Cardiac atrium fibroblast (primary cell): Measurements from ENCODE around the gene CHTF18. TPM values are rescaled to one million over a fixed set of nuclear protein-coding genes. Genes with fewer than 3 reads are reported as not detected.

Source experiments
- total RNA-seq: library from RNA; depleted of rRNA; stranded (reverse); fragments of >200 nt; gene quantifications from 2 replicates; pipeline ENCODE4 v1.2.3, GENCODE V29; 2015

The CHTF18 gene
- total RNA-seq, result 16.6 and 22.0 TPM in 2 replicates

GRCh38 chr16:788399-789126 lies at the start of gene CHTF18:
Gene CHTF18 (plus strand): TSS chr16:788620. CDS start chr16:788685, 65 bp downstream.

DNA sequence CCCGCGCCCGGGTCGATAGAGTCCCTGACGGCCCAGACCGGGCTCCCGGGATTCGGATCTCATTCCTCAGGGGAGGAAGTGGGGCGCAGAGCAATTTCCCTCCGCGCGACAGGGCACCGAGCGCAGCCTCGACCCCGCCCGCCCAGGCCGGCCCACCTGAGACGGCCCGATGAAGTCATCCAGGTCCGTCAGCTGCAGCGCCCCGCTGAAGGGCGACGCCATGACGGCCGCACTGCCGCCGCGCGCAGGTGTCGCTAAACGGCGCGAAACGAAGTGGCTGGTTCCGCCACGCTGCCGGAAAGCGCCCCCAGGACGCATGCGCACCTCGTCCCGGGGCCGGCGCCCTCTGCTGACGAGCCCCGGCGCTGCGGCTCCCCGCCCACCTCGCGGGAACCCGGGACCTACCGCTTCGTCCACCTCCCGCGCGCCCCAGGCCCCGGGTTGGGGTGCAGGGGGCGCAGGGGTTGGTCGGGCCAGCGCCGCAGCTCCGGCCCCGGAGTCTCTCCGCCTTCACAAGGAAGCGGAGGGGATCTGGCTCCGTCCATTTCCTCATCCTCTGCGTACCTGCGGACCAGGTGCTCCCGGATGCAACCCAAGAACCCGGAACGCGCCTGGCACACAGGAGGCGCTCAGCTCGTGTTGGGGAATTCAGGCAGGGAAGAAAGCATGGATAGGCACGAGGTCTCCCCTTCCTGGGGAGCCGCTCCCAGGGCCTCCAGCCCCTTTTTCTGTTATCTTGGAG lies 47.5 kb upstream of the CHTF18 start, which contains the start of gene CIAO3:
CIAO3 (minus strand) TSS at position 234 of the 742 bp plus-strand sequence; CDS start at position 222, 12 bp downstream.

GRCh38 chr16:760545-761343 lies 27.7 kb upstream of the CHTF18 start, which contains the start of gene MSLN:
Gene MSLN (plus strand): TSS chr16:760734. CDS start chr16:762681, 1,947 bp downstream.

DNA sequence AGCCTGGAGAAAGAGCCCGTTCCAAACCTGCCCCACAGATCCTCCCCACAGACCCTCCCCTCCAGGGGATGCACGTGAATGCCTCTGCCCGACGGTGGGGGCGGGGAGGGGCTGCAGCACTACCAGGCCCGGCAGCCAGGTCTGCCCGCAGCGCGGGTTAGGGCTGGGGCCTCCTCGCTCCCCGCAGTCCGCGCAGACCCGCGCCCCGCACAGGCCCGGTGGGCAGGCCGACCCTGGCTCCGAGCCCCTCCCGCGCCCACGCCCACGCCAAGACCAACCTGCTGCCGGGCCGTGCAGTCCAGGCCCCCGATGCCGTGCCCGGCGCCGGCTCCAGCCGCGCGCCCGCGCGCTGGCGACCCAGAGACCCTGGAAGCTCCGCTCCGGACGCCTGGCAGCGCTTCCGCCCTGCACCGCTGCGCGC lies 432 bp upstream of the CHTF18 start, which contains the start of gene RPUSD1:
RPUSD1 (minus strand) TSS at position 404 of the 421 bp plus-strand sequence. CDS start 644 bp downstream, outside the sequence.

GRCh38 chr16:799948-800833 lies 11.8 kb downstream of the CHTF18 start, which contains the start of gene GNG13:
Gene GNG13 (minus strand): TSS chr16:800734. CDS start chr16:799077, 1,657 bp downstream.

Other genes starting within 250 kb of the CHTF18 start
- gene PRR35, start 228.2 kb upstream of the CHTF18 start, total RNA-seq, result not detected in 2 replicates
- 2.2 and 6.5 TPM in 2 replicates for gene NHLRC4, start 221.6 kb upstream of the CHTF18 start, total RNA-seq
- 22.4 and 30.7 TPM in 2 replicates for gene PIGQ, start 218.7 kb upstream of the CHTF18 start, total RNA-seq
- 11.6 and 18.6 TPM in 2 replicates for gene RAB40C, start 198.6 kb upstream of the CHTF18 start, total RNA-seq
- gene WFIKKN1, start 157.6 kb upstream of the CHTF18 start, total RNA-seq, result under 0.01 TPM in 1 of 2 replicates, not detected in the other
- 119 and 170 TPM in 2 replicates for gene METTL26, start 152.3 kb upstream of the CHTF18 start, total RNA-seq
- gene MCRIP2, start 146.8 kb upstream of the CHTF18 start, total RNA-seq, result 28.2 and 41.8 TPM in 2 replicates
- gene WDR90, start 139.3 kb upstream of the CHTF18 start, total RNA-seq, result 9.2 and 12.6 TPM in 2 replicates
- 48.6 and 67.3 TPM in 2 replicates for gene RHOT2, start 120.5 kb upstream of the CHTF18 start, total RNA-seq
- gene RHBDL1, start 112.9 kb upstream of the CHTF18 start, total RNA-seq, result 2.9 TPM in 1 of 2 replicates, not detected in the other
- gene STUB1, start 108.2 kb upstream of the CHTF18 start, total RNA-seq, result 147 and 190 TPM in 2 replicates
- 43.3 and 83.1 TPM in 2 replicates for gene JMJD8, start 104.3 kb upstream of the CHTF18 start, total RNA-seq
- gene WDR24, start 98.2 kb upstream of the CHTF18 start, total RNA-seq, result 9.7 and 12.8 TPM in 2 replicates
- 1.9 and 2.9 TPM in 2 replicates for gene FBXL16, start 82.8 kb upstream of the CHTF18 start, total RNA-seq
- gene METRN, start 73.5 kb upstream of the CHTF18 start, total RNA-seq, result 84.7 and 120 TPM in 2 replicates
- gene ANTKMT, start 67.5 kb upstream of the CHTF18 start, total RNA-seq, result 13.4 and 19.0 TPM in 2 replicates
- 1.6 and 4.5 TPM in 2 replicates for gene CCDC78, start 62.2 kb upstream of the CHTF18 start, total RNA-seq
- 4.0 and 25.1 TPM in 2 replicates for gene HAGHL, start 61.5 kb upstream of the CHTF18 start, total RNA-seq
- 16.8 and 31.4 TPM in 2 replicates for gene CIAO3, start 47.6 kb upstream of the CHTF18 start, total RNA-seq
- gene MSLN, start 27.9 kb upstream of the CHTF18 start, total RNA-seq, result not detected in 2 replicates
- 20.0 and 33.5 TPM in 2 replicates for gene RPUSD1, start 239 bp upstream of the CHTF18 start, total RNA-seq
- not detected in 2 replicates for gene GNG13, start 12.1 kb downstream of the CHTF18 start, total RNA-seq
- gene LMF1, start 182.4 kb downstream of the CHTF18 start, total RNA-seq, result 12.1 and 38.6 TPM in 2 replicates
- gene SOX8, start 193.2 kb downstream of the CHTF18 start, total RNA-seq, result 2.8 and 5.4 TPM in 2 replicates